Left lung (tissue), 10 donors: Measurements from ENCODE around the gene DISC1. TPM values are rescaled to one million over a fixed set of nuclear protein-coding genes. Genes with fewer than 3 reads are reported as not detected.

Experiments
- ATAC-seq: fragments of 200-7000 bp; cut with Tn5 transposase; one replicate; pipeline ENCODE4 v1.9.1; 2020; ENCODE audit warnings: moderate library complexity
- DNase-seq, 4 donors: peaks; one replicate each; pipeline ENCODE4 v3.0.0-alpha.2; 2013 to 2020
- H3K27ac ChIP-seq, 2 donors: fragments of 200-600 bp; sonication (generic) in 1 of 2; one replicate each; pipeline versions ENCODE4 v1.5.0 to v1.8.0; 2020 to 2021
- H3K27me3 ChIP-seq, 2 donors: fragments of 200-600 bp; sonication (generic) in 1 of 2; one replicate each; pipeline versions ENCODE4 v1.5.0 to v1.8.0; 2020 to 2021
- H3K36me3 ChIP-seq, 2 donors: fragments of 200-600 bp; sonication (generic) in 1 of 2; one replicate each; pipeline versions ENCODE4 v1.5.0 to v1.8.0; 2020 to 2021
- H3K4me1 ChIP-seq, 2 donors: fragments of 200-600 bp; one replicate each; pipeline ENCODE4 v1.8.0; 2021
- H3K4me3 ChIP-seq, 2 donors: fragments of 200-600 bp; sonication (generic) in 1 of 2; one replicate each; pipeline versions ENCODE4 v1.5.0 to v1.8.0; 2020 to 2021; ENCODE audit warnings: mild to moderate bottlenecking in 1 of 2
- H3K9me3 ChIP-seq, 2 donors: fragments of 200-600 bp; sonication (generic) in 1 of 2; one replicate each; pipeline versions ENCODE4 v1.5.0 to v1.8.0; 2020 to 2021
- CTCF ChIP-seq, 2 donors: fragments of 200-600 bp; sonication (generic) in 1 of 2; IDR thresholded peaks; one replicate each; pipeline versions ENCODE4 v1.5.0 to v1.8.0; 2021; ENCODE audit warnings: antibody characterized with exemption in 2 of 2
- intact Hi-C, 2 donors: fragments of 100-400 bp; cut with DNase I; formaldehyde crosslinking; loops; one replicate each; pipeline versions ENCODE4 v1.11.2 to v1.14.2; 2022
- polyA plus RNA-seq, 6 donors: library from polyadenylated mRNA; unstranded; fragments of 120-200 nt; gene quantifications; one replicate each; pipeline ENCODE4 v1.2.1, GENCODE V29; 2013; ENCODE audit not compliant: insufficient read length in 6 of 6
- total RNA-seq, 2 donors: library from RNA; stranded (reverse); fragmentation: NEBNext Ultra II Directional; extraction: Animal tissue kit (Norgen Biotek cat#: 25700); gene quantifications; one replicate each; pipeline ENCODE4 v1.2.1, GENCODE V29; 2021
- donor health status: DM: no; HTN: yes; CAD: no.
- donor health status: DM: no; HTN: no; CAD: no.

Gene DISC1
- total and polyA plus RNA-seq, 8 donors: 3.9 to 11.7 (median 10.5) TPM

GRCh38 chr1:231930257-231930947 is 303.8 kb downstream of the DISC1 start:
- H3K9me3 ChIP-seq: peaks cover 0 to 11% of the 10 kb centered on the region in 2 donors
- DNase-seq (no peak), ATAC-seq (no peak)
- no peak for TF ChIP-seq CTCF (IDR thresholded peaks at IDR 0.05)
- H3K36me3 ChIP-seq: no peaks in the 10 kb centered on the region
- no peak overlapping the region for H3K4me3 ChIP-seq
- H3K27me3 ChIP-seq: no peaks in the 10 kb centered on the region
- intact Hi-C loops: no loop called here
- H3K4me1 ChIP-seq: peaks cover 0 to 5% of the 10 kb centered on the region in 2 donors
- H3K27ac ChIP-seq: no peak overlapping the region

- DNase-seq (no peak), ATAC-seq (no peak)
- intact Hi-C loops: no loop called here
- no peaks in the 10 kb centered on the region for H3K36me3 ChIP-seq
- no peak overlapping the region for H3K4me3 ChIP-seq
- TF ChIP-seq CTCF (IDR thresholded peaks at IDR 0.05): no peak
- H3K4me1 ChIP-seq: peaks cover 0 to 5% of the 10 kb centered on the region in 2 donors
- H3K9me3 ChIP-seq: peaks cover 0 to 11% of the 10 kb centered on the region in 2 donors
- no peaks in the 10 kb centered on the region for H3K27me3 ChIP-seq
- no peak overlapping the region for H3K27ac ChIP-seq
These were observed 304.6 kb downstream of the DISC1 start for GRCh38 chr1:231931146-231931545.

GRCh38 chr1:231931846-231932454 is 305.4 kb downstream of the DISC1 start:
- DNase-seq: no peak
- Histone ChIP-seq H3K4me3 (no peak overlapping the region), H3K36me3 (no peaks in the 10 kb centered on the region), H3K4me1 (peaks cover 0 to 11% of the 10 kb centered on the region in 2 donors), H3K27ac (no peak overlapping the region), H3K9me3 (peaks cover 0 to 11% of the 10 kb centered on the region in 2 donors), H3K27me3 (no peaks in the 10 kb centered on the region)
- intact Hi-C loops: no loop called here
- peak; percentile 19 for ATAC-seq
- TF ChIP-seq CTCF (IDR thresholded peaks at IDR 0.05): peak; percentile 27 to 48

- ATAC-seq (no peak), DNase-seq (no peak)
- Histone ChIP-seq H3K36me3 (no peaks in the 10 kb centered on the region), H3K4me1 (peaks cover 0 to 19% of the 10 kb centered on the region in 2 donors), H3K27ac (no peak overlapping the region), H3K4me3 (no peak overlapping the region), H3K9me3 (peaks cover 0 to 11% of the 10 kb centered on the region in 2 donors), H3K27me3 (no peaks in the 10 kb centered on the region)
- intact Hi-C loops: no loop called here
- TF ChIP-seq CTCF (IDR thresholded peaks at IDR 0.05): no peak
These were observed 307.4 kb downstream of the DISC1 start for GRCh38 chr1:231933711-231934626.

GRCh38 chr1:231934797-231935196 is 308.2 kb downstream of the DISC1 start:
- Histone ChIP-seq H3K9me3 (peaks cover 0 to 11% of the 10 kb centered on the region in 2 donors), H3K27ac (no peak overlapping the region), H3K4me1 (peaks cover 0 to 17% of the 10 kb centered on the region in 2 donors), H3K36me3 (no peaks in the 10 kb centered on the region), H3K27me3 (no peaks in the 10 kb centered on the region), H3K4me3 (no peak overlapping the region)
- no peak for ATAC-seq
- no peak for TF ChIP-seq CTCF (IDR thresholded peaks at IDR 0.05)
- DNase-seq: peak in 1 of 4 donors; percentile 70
- intact Hi-C loops: no loop called here
